ENCODE data around the gene TBC1D3B.
"Not testable (repeated sequence)": the region's sequence is repeated elsewhere in the genome, so short reads cannot be mapped to it uniquely, and the experiment has no call there.

TBC1D3B gene

GRCh38 chr17:36188891-36189306 is 12.5 kb upstream of the TBC1D3B start:
- Histone ChIP-seq H3K27ac (no peak overlapping the region), H3K36me3 (ENCODE audit: insufficient read depth) (no peaks in the 10 kb centered on the region), H3K4me1 (ENCODE audit: low read depth, poor library complexity, severe bottlenecking) (peaks cover 15% of the 10 kb centered on the region), H3K79me2 (ENCODE audit: insufficient read depth, low read depth) (no peaks in the 10 kb centered on the region), H3K4me2 (no peak overlapping the region), H3K4me3 (IDR thresholded peaks at IDR 0.05; ENCODE audit: insufficient read depth, low read depth, low read length) (no peak overlapping the region), H3K9ac (no peak overlapping the region), H4K20me1 (ENCODE audit: insufficient read depth) (no peaks in the 10 kb centered on the region), H2AFZ (ENCODE audit: low read depth) (no peak overlapping the region), H3K27me3 (ENCODE audit: insufficient read depth, low read depth) (no peaks in the 10 kb centered on the region)
- no peak for TF ChIP-seq CTCF (conservative IDR thresholded peaks at IDR 0.05; ENCODE audit: low read depth, low read length)

- H3K4me2 ChIP-seq; H3K4me3 ChIP-seq (IDR thresholded peaks at IDR 0.05; ENCODE audit: insufficient read depth, low read depth, low read length); H3K79me2 ChIP-seq (ENCODE audit: insufficient read depth, low read depth); H3K36me3 ChIP-seq (ENCODE audit: insufficient read depth); H3K27ac ChIP-seq; H3K27me3 ChIP-seq (ENCODE audit: insufficient read depth, low read depth); H4K20me1 ChIP-seq (ENCODE audit: insufficient read depth); H2AFZ ChIP-seq (ENCODE audit: low read depth); H3K9ac ChIP-seq: not testable (repeated sequence)
- H3K4me1 ChIP-seq (ENCODE audit: low read depth, poor library complexity, severe bottlenecking), result peaks cover 14% of the 10 kb centered on the region
Measured at GRCh38 chr17:36187943-36188665, 11.7 kb upstream of the TBC1D3B start.

GRCh38 chr17:36186810-36187763 is 10.7 kb upstream of the TBC1D3B start:
- not testable (repeated sequence) for H3K4me2 ChIP-seq

GRCh38 chr17:36185416-36185815 is 9.0 kb upstream of the TBC1D3B start:
- Histone ChIP-seq H3K4me1 (ENCODE audit: low read depth, poor library complexity, severe bottlenecking) (no peaks in the 10 kb centered on the region), H3K27ac (no peak overlapping the region), H4K20me1 (ENCODE audit: insufficient read depth) (no peaks in the 10 kb centered on the region), H3K36me3 (ENCODE audit: insufficient read depth) (no peaks in the 10 kb centered on the region), H3K79me2 (ENCODE audit: insufficient read depth, low read depth) (no peaks in the 10 kb centered on the region), H3K9ac (no peak overlapping the region), H2AFZ (ENCODE audit: low read depth) (no peak overlapping the region), H3K4me3 (IDR thresholded peaks at IDR 0.05; ENCODE audit: insufficient read depth, low read depth, low read length) (no peak overlapping the region), H3K4me2 (no peak overlapping the region), H3K27me3 (ENCODE audit: insufficient read depth, low read depth) (0 out of 2 replicates have a peak, but pooled peaks cover 5% of the 10 kb centered on the region)
- TF ChIP-seq CTCF (conservative IDR thresholded peaks at IDR 0.05; ENCODE audit: low read depth, low read length), result no peak

More at GRCh38 chr17:36186810-36187763, 10.7 kb upstream of the TBC1D3B start:
- not testable (repeated sequence) for H3K36me3 ChIP-seq (ENCODE audit: insufficient read depth); H3K9ac ChIP-seq; H4K20me1 ChIP-seq (ENCODE audit: insufficient read depth); H3K4me3 ChIP-seq (IDR thresholded peaks at IDR 0.05; ENCODE audit: insufficient read depth, low read depth, low read length); H3K27me3 ChIP-seq (ENCODE audit: insufficient read depth, low read depth); H3K4me1 ChIP-seq (ENCODE audit: low read depth, poor library complexity, severe bottlenecking); H2AFZ ChIP-seq (ENCODE audit: low read depth); H3K27ac ChIP-seq; H3K79me2 ChIP-seq (ENCODE audit: insufficient read depth, low read depth)

GRCh38 chr17:36184023-36184765 is 7.8 kb upstream of the TBC1D3B start:
- no peak for TF ChIP-seq CTCF (conservative IDR thresholded peaks at IDR 0.05; ENCODE audit: low read depth, low read length)
- Histone ChIP-seq H2AFZ (ENCODE audit: low read depth) (no peak overlapping the region), H3K4me2 (no peak overlapping the region), H3K27ac (no peak overlapping the region), H3K4me3 (IDR thresholded peaks at IDR 0.05; ENCODE audit: insufficient read depth, low read depth, low read length) (no peak overlapping the region), H3K79me2 (ENCODE audit: insufficient read depth, low read depth) (no peaks in the 10 kb centered on the region), H4K20me1 (ENCODE audit: insufficient read depth) (no peaks in the 10 kb centered on the region), H3K27me3 (ENCODE audit: insufficient read depth, low read depth) (0 out of 2 replicates have a peak, but pooled peaks cover 5% of the 10 kb centered on the region), H3K9ac (no peak overlapping the region), H3K36me3 (ENCODE audit: insufficient read depth) (no peaks in the 10 kb centered on the region), H3K4me1 (ENCODE audit: low read depth, poor library complexity, severe bottlenecking) (no peaks in the 10 kb centered on the region)

Measured in KMS-11 (cell line).